Spleen (tissue), 11 donors: Measurements from ENCODE around the gene MEMO1. TPM values are rescaled to one million over a fixed set of nuclear protein-coding genes. Genes with fewer than 3 reads are reported as not detected.
"Not testable (repeated sequence)": the region's sequence is repeated elsewhere in the genome, so short reads cannot be mapped to it uniquely, and the experiment has no call there.

Experiments used
- DNase-seq: peaks from one replicate; pipeline ENCODE4 v3.0.0-alpha.2; 2020
- H3K27ac ChIP-seq, 8 donors: fragments of 200-600 bp; sonication (generic) in 7 of 8; 1 replicate in 4 of 8; 2 replicates in 4 of 8; pipeline versions ENCODE4 v1.5.0 to v1.8.0; 2016 to 2021; ENCODE audit warnings: inconsistent platforms in 4 of 8, mild to moderate bottlenecking in 4 of 8, moderate library complexity in 1 of 8
- H3K27me3 ChIP-seq, 7 donors: fragments of 200-600 bp; sonication (generic) in 6 of 7; replicated peaks in 1 of 7; 1 replicate in 4 of 7; 2 replicates in 3 of 7; pipeline versions ENCODE4 v1.5.0 to v1.8.0; 2016 to 2021; ENCODE audit warnings: inconsistent platforms in 3 of 7, mild to moderate bottlenecking in 1 of 7
- H3K36me3 ChIP-seq, 6 donors: fragments of 200-600 bp; sonication (generic) in 5 of 6; 1 replicate in 4 of 6; 2 replicates in 2 of 6; pipeline versions ENCODE4 v1.5.0 to v1.8.0; 2016 to 2021; ENCODE audit warnings: inconsistent platforms in 2 of 6
- H3K4me1 ChIP-seq, 6 donors: fragments of 200-600 bp; sonication (generic) in 5 of 6; 1 replicate in 3 of 6; 2 replicates in 3 of 6; pipeline versions ENCODE4 v1.5.0 to v1.8.0; 2016 to 2021; ENCODE audit warnings: inconsistent platforms in 3 of 6
- H3K4me3 ChIP-seq, 8 donors: fragments of 200-600 bp; sonication (generic) in 7 of 8; 1 replicate in 4 of 8; 2 replicates in 4 of 8; pipeline versions ENCODE4 v1.5.0 to v1.8.0; 2016 to 2021; ENCODE audit warnings: inconsistent platforms in 4 of 8, mild to moderate bottlenecking in 4 of 8, moderate library complexity in 2 of 8
- H3K9me3 ChIP-seq, 8 donors: fragments of 200-600 bp; sonication (generic) in 7 of 8; 1 replicate in 4 of 8; 2 replicates in 4 of 8; pipeline versions ENCODE4 v1.5.0 to v1.8.0; 2016 to 2021; ENCODE audit warnings: inconsistent platforms in 4 of 8
- CTCF ChIP-seq, 11 experiments: fragments of 200-600 bp in 7 of 11; fragments of 450-650 bp in 4 of 11; sonication (generic) in 4 of 11; IDR thresholded peaks in 8 of 11; conservative IDR thresholded peaks in 3 of 11; 1 replicate in 7 of 11; 2 replicates in 4 of 11; pipeline versions ENCODE4 v1.4.0 to v1.8.0; 2016 to 2021; ENCODE audit warnings: antibody characterized with exemption in 11 of 11, inconsistent platforms in 4 of 11, mild to moderate bottlenecking in 1 of 11
- POLR2A ChIP-seq, 3 donors: fragments of 450-650 bp; IDR thresholded peaks; one replicate each; pipeline ENCODE4 v1.5.1; 2017; ENCODE audit warnings: antibody characterized with exemption in 3 of 3, mild to moderate bottlenecking in 1 of 3
- POLR2AphosphoS5 ChIP-seq, 3 donors: sonication (generic); formaldehyde crosslinking; IDR thresholded peaks; one replicate each; pipeline ENCODE4 v1.5.1; 2017; ENCODE audit warnings: antibody characterized with exemption in 3 of 3
- WGBS, 5 donors: extraction: QIAGEN DNeasy Blood & Tissue Kit in 3 of 5; methylation state at CpG; one replicate each; pipeline versions ENCODE4 v1.1.5 to v1.1.7; 2013 to 2018; 5-methylcytosine and 5-hydroxymethylcytosine counted together
- intact Hi-C: fragments of 100-400 bp; cut with DNase I; formaldehyde crosslinking; loops from one replicate; pipeline ENCODE4 v1.15.0; 2023; ENCODE audit warnings: low total_unique reads
- polyA plus RNA-seq, 3 donors: library from polyadenylated mRNA; stranded (reverse); fragments of 200-250 nt; gene quantifications; one replicate each; pipeline ENCODE4 v1.2.1, GENCODE V29; 2013
- total RNA-seq, 7 donors: library from RNA; depleted of rRNA in 3 of 7; stranded (reverse); fragments of >200 nt in 3 of 7; fragmentation: NEBNext Ultra II Directional in 4 of 7; extraction: Animal tissue kit (Norgen Biotek cat#: 25700) in 4 of 7; gene quantifications; one replicate each; pipeline versions ENCODE4 v1.1.0 to v1.2.1, GENCODE V29; 2016 to 2021
- donor health status: healthy with polysubstance abuse.
- donor health status: DM: no; HTN: no; CAD: no; lungs with moderate emphysema.
- donor health status: DM: no; HTN: no; CAD: no.
- donor health status: Bipolar disorder and iron deficiency.
- donor health status: healthy.
- donor health status: DM: no; HTN: no; CAD: no.
- donor health status: DM: yes; HTN: yes; CAD: no.

Gene MEMO1
- total and polyA plus RNA-seq, 10 donors, result 26.9 to 55.7 (median 40.6) TPM

DNA sequence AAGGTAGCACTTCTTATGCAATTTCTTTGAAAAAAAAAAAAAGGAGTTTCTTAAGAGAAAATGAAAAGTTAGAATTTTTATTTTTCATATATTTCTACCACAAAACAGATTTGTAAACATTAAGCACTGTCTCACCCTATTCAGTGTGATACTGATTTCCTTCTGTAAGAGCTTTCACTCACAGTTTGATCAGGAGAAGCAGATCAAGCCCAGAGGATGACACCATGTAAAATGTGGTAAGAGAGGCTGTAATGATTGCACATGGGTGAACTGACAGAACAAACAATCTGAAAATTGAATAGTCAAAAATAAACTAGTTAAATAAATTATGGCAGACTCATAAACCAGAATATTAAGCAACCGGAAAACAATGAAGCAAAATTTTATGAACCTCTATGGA is 54.5 kb downstream of the MEMO1 start:
- Histone ChIP-seq H3K4me1 (peaks cover 5 to 60% (median 32%) of the 10 kb centered on the region in 6 donors), H3K36me3 (peaks cover 0 to 19% (median 1%) of the 10 kb centered on the region in 6 donors), H3K4me3 (no peak overlapping the region), H3K27ac (peak overlapping the region in 5 of 8 donors; percentile 56 to 75 (median 69)), H3K9me3 (no peaks in the 10 kb centered on the region), H3K27me3 (no peaks in the 10 kb centered on the region)
- WGBS, 5 donors, result 87 to 98% (median 93%) methylated on average over 1 of the region's 1 CpG
- no peak for DNase-seq
- intact Hi-C loops, result no loop called here
- TF ChIP-seq POLR2A (IDR thresholded peaks at IDR 0.05) (no peak), CTCF (IDR thresholded peaks at IDR 0.05 in 8 of 11, conservative IDR thresholded peaks at IDR 0.05 in 3 of 11) (no peak), POLR2AphosphoS5 (IDR thresholded peaks at IDR 0.05) (no peak)

DNA sequence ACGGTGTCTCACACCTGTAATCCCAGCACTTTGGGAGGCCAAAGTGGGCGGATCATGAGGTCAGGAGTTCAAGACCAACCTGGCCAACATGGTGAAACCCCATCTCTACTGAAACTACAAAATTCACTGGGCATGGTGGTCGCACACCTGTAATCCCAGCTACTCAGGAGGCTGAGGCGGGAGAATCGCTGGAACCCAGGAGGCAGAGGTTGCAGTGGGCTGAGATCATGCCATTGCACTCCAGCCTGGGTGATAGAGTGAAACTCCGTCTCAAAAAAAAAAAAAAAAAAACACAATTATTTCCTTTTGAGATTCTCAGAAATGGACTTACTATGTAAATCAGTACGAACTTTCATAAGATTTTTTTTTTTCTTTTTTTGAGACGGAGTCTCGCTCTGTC is 57.7 kb downstream of the MEMO1 start:
- H3K27me3 ChIP-seq, H3K4me3 ChIP-seq, intact Hi-C loops, H3K9me3 ChIP-seq, H3K27ac ChIP-seq, DNase-seq: not testable (repeated sequence)
- WGBS, 5 donors, result 93 to 96% (median 94%) methylated on average over 9 of the region's 9 CpGs
- Histone ChIP-seq H3K36me3 (peaks cover 0 to 19% (median 1%) of the 10 kb centered on the region in 6 donors), H3K4me1 (peaks cover 0 to 32% (median 22%) of the 10 kb centered on the region in 6 donors)

DNA sequence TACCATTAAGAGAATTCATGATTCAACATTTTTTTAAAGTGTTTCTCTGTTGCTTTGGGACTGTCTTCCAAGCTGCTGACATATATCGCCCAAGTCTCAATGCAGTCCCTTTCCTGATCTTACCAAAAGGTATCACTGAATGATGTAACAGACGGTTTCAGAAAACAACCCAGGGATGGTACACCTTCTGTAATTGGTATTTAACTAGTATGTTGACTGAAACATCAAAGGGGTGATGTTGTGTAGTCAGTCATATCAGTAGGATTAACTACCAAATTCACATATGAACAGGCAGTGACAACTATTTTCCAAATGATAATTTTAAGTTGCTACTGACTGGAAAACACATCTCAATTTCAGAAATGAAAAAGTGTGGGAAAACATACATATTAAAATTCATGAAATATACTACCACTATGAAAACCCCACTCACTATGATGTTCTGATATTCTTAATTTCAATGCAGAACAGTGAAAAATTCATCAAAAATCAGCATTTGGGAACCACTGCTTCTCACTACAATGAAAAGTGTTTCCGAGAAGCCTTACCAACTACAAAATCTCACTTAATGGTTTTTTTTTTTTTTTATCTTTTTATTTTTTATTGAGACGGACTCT is 59.8 kb downstream of the MEMO1 start:
- TF ChIP-seq CTCF (IDR thresholded peaks at IDR 0.05 in 8 of 11, conservative IDR thresholded peaks at IDR 0.05 in 3 of 11) (no peak), POLR2AphosphoS5 (IDR thresholded peaks at IDR 0.05) (no peak), POLR2A (IDR thresholded peaks at IDR 0.05) (no peak)
- 82 to 90% (median 87%) methylated on average over 4 of the region's 4 CpGs for WGBS, 5 donors
- Histone ChIP-seq H3K27ac (no peak overlapping the region), H3K36me3 (peaks cover 0 to 19% (median 1%) of the 10 kb centered on the region in 6 donors), H3K9me3 (no peaks in the 10 kb centered on the region), H3K4me3 (no peak overlapping the region), H3K4me1 (peaks cover 0 to 24% (median 5%) of the 10 kb centered on the region in 6 donors), H3K27me3 (no peaks in the 10 kb centered on the region)
- DNase-seq, result no peak
- intact Hi-C loops, result no loop called here

GRCh38 chr2:31947871-31948270 is 62.9 kb downstream of the MEMO1 start:
- Histone ChIP-seq H3K36me3 (peaks cover 0 to 7% (median 4%) of the 10 kb centered on the region in 6 donors), H3K27ac (no peak overlapping the region), H3K27me3 (no peaks in the 10 kb centered on the region), H3K9me3 (no peaks in the 10 kb centered on the region), H3K4me1 (peaks cover 0 to 44% (median 4%) of the 10 kb centered on the region in 6 donors), H3K4me3 (no peak overlapping the region)
- TF ChIP-seq POLR2A (IDR thresholded peaks at IDR 0.05), result no peak
- TF ChIP-seq POLR2AphosphoS5 (IDR thresholded peaks at IDR 0.05), result no peak
- TF ChIP-seq CTCF (IDR thresholded peaks at IDR 0.05 in 8 of 11, conservative IDR thresholded peaks at IDR 0.05 in 3 of 11), result no peak
- intact Hi-C loops, result no loop called here
- no peak for DNase-seq
- WGBS, 5 donors, result 90 to 99% (median 95%) methylated on average over 2 of the region's 2 CpGs
